Endothelial cell of hepatic sinusoid (primary cell): Measurements from ENCODE around the gene PHC2.

Experiments used
- in situ Hi-C: cut with HindIII; loops from 2 replicates; pipeline ENCODE4 v1.10.0; 2017; ENCODE audit warnings: low sequenced_read_pairs

Gene PHC2

DNA sequence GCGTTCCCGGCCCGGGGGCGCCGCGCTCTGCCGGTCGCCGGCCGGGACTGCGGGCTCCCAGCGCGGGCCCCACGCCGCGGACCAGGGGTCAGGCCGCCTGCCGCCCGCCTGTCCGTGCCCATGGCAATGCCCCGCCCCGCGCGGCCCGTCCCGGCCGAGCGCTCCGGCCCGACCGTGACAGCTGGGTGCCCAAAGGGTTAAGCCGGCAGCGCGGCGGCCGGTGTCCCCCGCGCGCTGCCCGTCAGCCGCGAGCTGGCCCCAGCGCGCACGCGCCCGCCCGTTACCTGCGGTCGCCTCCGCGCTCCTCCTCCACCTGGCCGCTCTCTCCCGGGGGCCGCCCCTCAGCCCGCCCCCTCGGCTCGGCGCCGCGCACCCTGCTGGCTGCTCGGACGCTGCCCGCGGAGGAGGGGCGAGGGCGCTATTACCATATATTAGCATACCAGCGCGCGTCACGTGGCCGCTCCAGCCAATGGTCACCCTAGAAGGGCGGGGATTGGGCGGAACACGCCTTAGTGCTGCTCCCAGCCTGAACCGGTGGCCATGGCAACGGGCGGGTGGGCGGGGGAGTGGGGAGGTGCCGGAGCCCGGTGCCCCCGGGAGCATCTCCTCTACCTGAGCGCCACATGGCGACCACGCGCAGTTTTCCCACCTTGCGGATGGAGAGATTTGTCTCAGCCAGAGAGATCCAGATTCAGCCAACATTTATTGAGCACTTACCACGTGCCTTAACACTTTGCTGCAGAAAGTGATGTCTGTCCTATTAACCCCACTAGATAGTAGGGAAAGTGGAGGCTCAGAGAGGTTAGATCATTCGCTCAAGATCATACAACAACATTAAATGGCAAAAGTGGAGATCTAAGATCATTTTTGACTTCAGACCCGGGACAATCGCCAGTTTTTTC lies at the start of gene PHC2:
Gene PHC2, minus strand, starts transcription at position 404 of the 902 bp plus-strand sequence. CDS start 55,556 bp downstream, outside the sequence.
- in situ Hi-C loops = no loop called here

GRCh38 chr1:33477451-33477850 lies 46.6 kb upstream of the PHC2 start:
- in situ Hi-C loops = no loop called here

- in situ Hi-C loops = loop anchor here (25.0 kb wide), 1 partner anchor 187 kb away; no protein-coding TSS in a partner anchor
These were observed 43.0 kb upstream of the PHC2 start for GRCh38 chr1:33473900-33474299.

GRCh38 chr1:33472269-33472980 lies 41.5 kb upstream of the PHC2 start, which contains the start of gene ZSCAN20:
TSS of gene ZSCAN20 (plus strand) at chr1:33472645. CDS start at chr1:33479289, 6,644 bp downstream.
- in situ Hi-C loops = loop anchor here (25.0 kb wide), 1 partner anchor 185 kb away; no protein-coding TSS in a partner anchor

DNA sequence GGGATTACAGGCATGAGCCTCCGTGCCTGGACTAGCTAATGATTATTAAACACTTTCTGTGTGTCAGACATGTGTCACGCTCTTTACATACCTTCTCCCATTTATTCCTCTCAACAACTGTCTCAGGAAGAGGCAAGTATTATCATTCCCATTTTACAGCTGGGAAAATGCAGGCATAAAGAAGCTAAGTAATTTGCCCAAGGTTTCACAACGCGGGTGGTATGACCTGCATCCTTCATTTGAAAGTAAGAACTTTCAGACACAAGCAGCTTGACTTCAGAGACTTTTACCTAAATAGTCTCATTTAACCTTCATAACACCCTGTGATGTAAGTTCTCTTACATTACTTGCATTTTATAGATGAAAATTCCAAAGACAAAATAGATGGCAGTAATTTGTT lies 40.5 kb upstream of the PHC2 start:
- in situ Hi-C loops = loop anchor here (25.0 kb wide), 1 partner anchor 184 kb away; no protein-coding TSS in a partner anchor

- in situ Hi-C loops = loop anchor here (25.0 kb wide), 1 partner anchor 183 kb away; no protein-coding TSS in a partner anchor
These were observed 39.7 kb upstream of the PHC2 start for GRCh38 chr1:33470495-33471012.

DNA sequence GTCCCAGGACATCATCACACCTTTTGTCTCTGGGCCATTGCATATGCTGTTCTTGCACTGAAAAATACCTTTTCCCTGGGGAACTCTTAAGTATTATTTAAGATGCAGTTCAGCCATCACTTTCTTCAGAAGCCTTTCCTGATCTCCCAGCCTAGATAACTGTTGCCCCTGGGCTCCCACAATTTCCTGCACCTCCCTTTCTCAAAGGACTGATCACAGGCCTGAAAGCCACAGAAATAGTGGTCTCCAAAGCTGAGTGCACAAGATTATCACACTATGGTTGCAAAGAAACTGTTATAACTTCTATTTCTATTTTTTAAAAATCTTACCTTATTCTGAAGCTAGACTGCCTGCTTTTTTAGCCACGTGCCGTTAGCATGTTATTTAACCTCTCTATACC lies 38.8 kb upstream of the PHC2 start:
- in situ Hi-C loops = loop anchor here (25.0 kb wide), 1 partner anchor 182 kb away; no protein-coding TSS in a partner anchor

DNA sequence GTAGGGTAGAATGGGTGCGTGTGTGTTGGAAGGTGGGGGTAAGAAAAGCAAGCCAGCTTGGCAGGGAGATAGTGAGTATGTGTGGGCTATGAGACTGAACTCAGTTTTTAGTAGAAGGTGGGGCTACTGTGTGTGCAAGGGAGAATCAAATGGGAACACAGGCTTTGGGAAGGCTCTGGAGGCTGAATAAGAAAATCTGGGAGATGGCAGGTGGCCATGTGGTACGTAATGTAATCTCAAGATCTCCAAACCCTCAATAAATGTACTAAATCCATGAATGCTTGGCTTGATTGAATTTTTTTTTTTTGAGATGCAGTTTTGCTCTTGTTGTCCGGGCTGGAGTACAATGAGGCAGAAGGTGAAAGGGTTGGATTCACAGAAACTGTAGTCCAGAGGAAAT lies 38.1 kb upstream of the PHC2 start:
- in situ Hi-C loops = loop anchor here (25.0 kb wide), 1 partner anchor 182 kb away; no protein-coding TSS in a partner anchor

GRCh38 chr1:33468531-33468930 lies 37.6 kb upstream of the PHC2 start:
- in situ Hi-C loops = loop anchor here (25.0 kb wide), 1 partner anchor 181 kb away; no protein-coding TSS in a partner anchor

DNA sequence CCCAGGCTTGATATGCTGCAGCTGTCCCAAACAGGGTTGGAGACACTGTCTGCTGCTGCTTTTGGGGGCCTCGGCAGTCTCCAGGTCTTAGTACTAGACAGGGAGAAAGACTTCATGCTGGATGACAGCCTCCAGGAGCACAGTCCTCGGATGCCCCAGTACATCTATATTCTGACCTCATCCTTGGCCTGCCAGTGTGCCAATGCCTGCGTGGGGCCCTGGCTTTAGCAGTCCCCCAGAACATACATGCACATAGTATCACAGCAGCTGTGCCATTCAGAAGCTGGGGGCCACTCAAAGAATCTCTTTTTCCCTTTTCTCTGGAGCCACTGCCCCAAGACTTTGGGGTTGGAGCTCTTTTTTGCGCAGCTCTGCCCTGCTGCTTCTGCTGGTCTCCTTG lies 37.1 kb upstream of the PHC2 start:
- in situ Hi-C loops = loop anchor here (25.0 kb wide), 1 partner anchor 181 kb away; no protein-coding TSS in a partner anchor

DNA sequence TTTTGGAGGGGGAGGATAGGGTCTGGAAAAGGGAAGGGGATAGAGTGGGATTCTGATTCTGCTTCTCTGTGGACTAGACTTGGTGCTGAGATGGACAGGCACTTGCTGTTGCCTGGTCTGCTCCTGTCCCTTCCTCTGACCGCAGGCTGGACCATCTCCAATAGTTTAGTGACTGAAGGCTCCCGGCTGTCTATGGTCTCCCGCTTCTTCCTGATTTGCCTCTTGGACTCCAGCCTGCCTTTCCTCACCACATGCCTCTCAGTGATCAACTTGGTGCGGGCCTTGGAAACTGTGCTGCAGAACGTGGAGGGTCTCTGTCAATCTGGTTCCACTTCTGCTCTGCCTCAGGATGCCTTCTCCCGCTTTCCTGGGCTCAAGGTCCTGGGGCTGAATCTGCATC lies 35.3 kb upstream of the PHC2 start:
- in situ Hi-C loops = loop anchor here (25.0 kb wide), 1 partner anchor 179 kb away; no protein-coding TSS in a partner anchor

DNA sequence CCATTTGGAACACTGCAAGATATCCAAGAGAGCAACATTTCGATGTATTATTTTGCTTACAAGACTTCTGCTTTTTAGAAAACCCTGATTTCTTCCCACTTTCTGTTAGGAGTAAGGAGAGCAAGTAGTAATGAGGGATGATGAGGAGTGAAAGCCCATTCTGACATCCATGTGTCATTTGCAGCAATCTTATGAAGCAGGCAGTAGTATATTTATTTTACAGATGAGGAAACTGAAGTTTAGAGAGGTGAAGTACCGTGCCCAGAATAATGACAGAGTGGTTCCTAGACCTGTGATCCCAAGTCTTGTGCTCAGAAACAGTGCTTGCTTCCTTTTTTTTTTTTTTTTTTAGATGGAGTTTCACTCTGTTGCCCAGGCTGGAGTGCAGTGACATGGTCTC lies 34.4 kb upstream of the PHC2 start:
- in situ Hi-C loops = loop anchor here (25.0 kb wide), 1 partner anchor 178 kb away; no protein-coding TSS in a partner anchor

DNA sequence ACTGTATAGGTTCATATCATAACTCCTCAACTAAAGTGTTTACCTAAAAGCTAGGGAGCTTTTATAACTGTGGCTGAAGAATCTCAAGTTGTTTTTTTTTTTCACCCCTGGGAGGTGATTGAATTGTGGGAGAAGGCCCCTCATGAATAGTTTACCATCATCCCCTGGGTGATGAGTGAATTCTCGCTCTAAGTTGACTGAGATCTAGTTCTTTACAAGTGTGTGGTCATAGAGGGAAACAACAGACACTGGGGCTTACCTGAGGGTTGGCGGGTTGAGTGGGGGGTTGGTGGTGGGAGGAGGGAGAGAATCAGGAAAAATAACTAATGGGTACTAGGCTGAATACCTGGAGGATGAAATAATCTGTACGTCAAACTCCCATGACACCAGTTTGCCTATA lies 33.7 kb upstream of the PHC2 start:
- in situ Hi-C loops = loop anchor here (25.0 kb wide), 1 partner anchor 177 kb away; no protein-coding TSS in a partner anchor

DNA sequence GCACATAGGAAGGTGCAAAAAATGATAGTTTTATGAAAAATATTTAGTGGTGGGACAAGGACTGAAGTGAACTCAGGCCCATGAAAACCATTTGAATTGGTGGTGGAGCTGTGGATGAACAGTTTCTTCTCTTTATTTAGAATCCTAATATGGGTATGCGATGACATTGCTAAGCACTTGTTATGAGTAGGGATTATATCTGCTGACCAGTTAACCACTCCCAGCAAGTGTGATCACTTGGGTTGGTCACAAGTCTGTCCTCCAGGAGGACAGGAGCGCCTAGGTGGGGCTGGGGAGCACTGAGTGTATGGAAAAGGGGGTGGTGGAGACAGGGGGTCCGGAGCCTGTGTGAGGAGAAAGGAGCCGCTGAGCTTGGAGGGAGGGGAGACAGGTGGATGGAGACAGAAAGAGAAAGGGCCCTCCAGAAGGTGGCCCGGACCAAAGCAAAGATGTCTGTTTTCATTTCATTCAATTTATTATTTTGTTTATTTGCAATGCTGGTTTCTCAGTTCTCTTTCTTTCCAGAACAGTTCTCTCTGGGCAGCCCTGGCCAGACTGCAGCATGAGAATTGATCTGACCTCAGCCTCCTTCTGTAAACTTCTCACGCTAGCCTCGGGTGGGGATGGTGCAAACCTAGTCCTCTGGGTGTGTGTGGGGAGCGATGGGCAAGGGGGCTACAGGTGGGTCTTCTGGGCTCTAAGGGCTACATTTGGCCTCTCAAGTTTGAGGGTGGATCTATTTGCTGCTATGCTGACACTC lies 31.7 kb upstream of the PHC2 start:
- in situ Hi-C loops = loop anchor here (25.0 kb wide), 1 partner anchor 175 kb away; no protein-coding TSS in a partner anchor

DNA sequence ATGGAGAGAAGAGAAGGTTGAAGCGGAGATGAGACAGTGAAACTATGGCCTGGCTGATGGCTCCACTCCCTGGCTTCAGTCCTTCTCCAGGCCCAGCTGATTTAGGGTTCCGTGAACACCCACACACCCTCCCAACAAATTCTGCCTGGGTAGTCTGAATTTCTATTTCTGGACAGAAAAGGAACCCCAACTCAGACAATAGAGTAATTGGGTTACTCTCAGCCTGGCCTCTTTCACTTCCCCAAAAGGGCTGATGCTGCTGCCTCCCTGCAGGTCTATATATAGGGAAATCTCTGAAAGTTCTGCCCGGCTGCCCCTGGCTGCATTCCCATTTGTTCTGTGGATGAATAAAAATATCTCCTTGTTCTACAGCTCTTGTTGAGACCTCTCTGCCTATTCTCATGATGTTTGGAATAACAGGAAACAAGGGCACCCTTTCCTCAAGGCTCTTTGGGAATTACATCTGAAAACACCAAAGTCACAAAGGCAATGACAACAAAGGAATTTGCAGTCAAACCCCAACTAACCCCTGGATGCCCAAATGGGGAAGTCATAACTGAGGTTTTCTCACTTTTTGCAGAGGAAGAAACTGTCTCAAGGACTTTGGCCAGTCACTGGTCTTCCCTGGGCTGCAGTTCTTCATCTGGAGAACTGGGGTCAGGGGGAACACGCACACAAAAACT lies 30.2 kb upstream of the PHC2 start:
- in situ Hi-C loops = loop anchor here (25.0 kb wide), 1 partner anchor 174 kb away; no protein-coding TSS in a partner anchor

- in situ Hi-C loops = loop anchor here (25.0 kb wide), 1 partner anchor 173 kb away; no protein-coding TSS in a partner anchor
These were observed 29.2 kb upstream of the PHC2 start for GRCh38 chr1:33460144-33460543.

- in situ Hi-C loops = loop anchor here (5.0 to 25.0 kb wide), 2 partner anchors 172 to 317 kb away; no protein-coding TSS in a partner anchor
These were observed 28.8 kb upstream of the PHC2 start for GRCh38 chr1:33459691-33460090.

DNA sequence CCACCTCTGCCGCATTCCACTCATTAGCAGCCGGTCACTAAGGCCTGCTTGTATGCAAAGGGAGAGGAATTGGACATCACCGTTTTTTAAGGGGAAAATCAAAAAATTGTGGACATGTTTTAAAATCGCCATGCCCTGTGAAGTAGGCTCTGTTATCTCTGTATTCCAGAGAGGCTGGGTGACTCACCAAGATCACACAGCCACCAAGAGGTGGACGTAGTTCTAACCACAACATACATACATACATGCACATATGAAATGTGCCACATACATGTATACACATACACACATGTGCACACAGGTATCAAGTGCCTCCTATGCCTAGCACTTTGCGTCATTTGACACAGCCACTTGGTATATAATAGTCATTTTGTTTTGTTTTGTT lies 25.6 kb upstream of the PHC2 start:
- in situ Hi-C loops = loop anchor here (5.0 to 25.0 kb wide), 2 partner anchors 169 to 314 kb away; no protein-coding TSS in a partner anchor
